Ishikawa (cell line): ENCODE results near the gene SPDYC.

Experiments used
- CEBPB ChIP-seq: IDR thresholded peaks from 2 replicates; pipeline ENCODE4 v1.6.1; 2012
- CREB1 ChIP-seq: IDR thresholded peaks from 2 replicates; pipeline ENCODE4 v1.6.1; 2012; ENCODE audit warnings: low read depth
- EGR1 ChIP-seq: IDR thresholded peaks from 2 replicates; pipeline ENCODE4 v1.6.1; 2012
- EP300 ChIP-seq: IDR thresholded peaks from 2 replicates; pipeline ENCODE4 v1.6.1; 2012; ENCODE audit warnings: borderline replicate concordance
- FOXM1 ChIP-seq: IDR thresholded peaks from 2 replicates; pipeline ENCODE4 v1.6.1; 2012; ENCODE audit warnings: low read depth, borderline replicate concordance
- NFIC ChIP-seq: IDR thresholded peaks from 2 replicates; pipeline ENCODE4 v1.6.1; 2012
- RAD21 ChIP-seq: IDR thresholded peaks from 2 replicates; pipeline ENCODE4 v1.6.1; 2012; ENCODE audit warnings: low read depth
- TAF1 ChIP-seq: IDR thresholded peaks from 2 replicates; pipeline ENCODE4 v1.6.1; 2012; ENCODE audit warnings: low read depth, mild to moderate bottlenecking
- TCF12 ChIP-seq: IDR thresholded peaks from 2 replicates; pipeline ENCODE4 v1.6.1; 2012; ENCODE audit warnings: low read depth
- TEAD4 ChIP-seq: IDR thresholded peaks from 2 replicates; pipeline ENCODE4 v1.6.1; 2012
- YY1 ChIP-seq: IDR thresholded peaks from 2 replicates; pipeline ENCODE4 v1.6.1; 2012; ENCODE audit warnings: low read depth
- ZBTB7A ChIP-seq: IDR thresholded peaks from 2 replicates; pipeline ENCODE4 v1.6.1; 2012; ENCODE audit warnings: low read depth
- TF ChIP-seq, protein P1 (sequence below): IDR thresholded peaks from 2 replicates; pipeline ENCODE4 v1.6.1; 2012
- TF ChIP-seq, protein P2 (sequence below): IDR thresholded peaks from 2 replicates; pipeline ENCODE4 v1.6.1; 2012
- TF ChIP-seq, protein P3 (sequence below): IDR thresholded peaks from 2 replicates; pipeline ENCODE4 v1.6.1; 2012; ENCODE audit warnings: low read depth, mild to moderate bottlenecking

Gene SPDYC

DNA sequence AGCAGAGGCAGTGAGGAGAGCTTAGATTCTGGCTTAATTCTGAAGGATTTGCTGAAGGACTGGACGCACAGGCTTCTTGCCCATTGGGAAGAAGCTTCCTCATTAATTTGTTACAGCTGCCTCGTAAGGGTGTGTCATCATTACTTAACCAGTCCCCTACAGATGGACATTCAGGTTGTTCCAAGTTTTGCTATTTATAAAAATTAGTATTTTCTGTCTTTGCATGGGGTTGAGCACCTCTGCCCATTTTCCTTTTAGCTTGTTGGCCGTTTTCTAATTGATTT, 49.8 kb downstream of the SPDYC start:
- TF ChIP-seq TCF12 (no peak), TAF1 (no peak), CEBPB (no peak)

DNA sequence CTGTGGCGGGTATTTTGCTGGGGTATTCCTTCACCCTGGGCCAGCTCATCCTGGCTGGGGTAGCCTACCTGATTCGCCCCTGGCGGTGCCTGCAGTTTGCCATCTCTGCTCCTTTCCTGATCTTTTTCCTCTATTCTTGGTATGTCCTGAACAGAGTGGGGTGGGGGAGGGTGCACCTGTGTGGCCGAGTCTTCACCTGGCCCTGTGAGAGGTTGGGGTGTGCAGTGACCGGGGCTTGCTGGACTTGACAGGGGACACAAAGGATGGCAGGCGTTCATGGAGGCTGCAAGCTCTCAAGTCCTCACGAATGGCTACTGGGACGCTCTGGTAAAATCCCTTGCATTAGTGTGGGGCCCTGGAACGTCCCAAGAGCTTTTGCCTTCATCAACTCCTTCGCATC, 51.0 kb downstream of the SPDYC start:
- TF ChIP-seq TCF12 = no peak
- TF ChIP-seq, protein P1, sequence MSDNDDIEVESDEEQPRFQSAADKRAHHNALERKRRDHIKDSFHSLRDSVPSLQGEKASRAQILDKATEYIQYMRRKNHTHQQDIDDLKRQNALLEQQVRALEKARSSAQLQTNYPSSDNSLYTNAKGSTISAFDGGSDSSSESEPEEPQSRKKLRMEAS = no peak
- TF ChIP-seq, protein P2, sequence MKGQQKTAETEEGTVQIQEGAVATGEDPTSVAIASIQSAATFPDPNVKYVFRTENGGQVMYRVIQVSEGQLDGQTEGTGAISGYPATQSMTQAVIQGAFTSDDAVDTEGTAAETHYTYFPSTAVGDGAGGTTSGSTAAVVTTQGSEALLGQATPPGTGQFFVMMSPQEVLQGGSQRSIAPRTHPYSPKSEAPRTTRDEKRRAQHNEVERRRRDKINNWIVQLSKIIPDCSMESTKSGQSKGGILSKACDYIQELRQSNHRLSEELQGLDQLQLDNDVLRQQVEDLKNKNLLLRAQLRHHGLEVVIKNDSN = no peak
- no peak for TF ChIP-seq FOXM1
- no peak for TF ChIP-seq CEBPB
- TF ChIP-seq, protein P3, sequence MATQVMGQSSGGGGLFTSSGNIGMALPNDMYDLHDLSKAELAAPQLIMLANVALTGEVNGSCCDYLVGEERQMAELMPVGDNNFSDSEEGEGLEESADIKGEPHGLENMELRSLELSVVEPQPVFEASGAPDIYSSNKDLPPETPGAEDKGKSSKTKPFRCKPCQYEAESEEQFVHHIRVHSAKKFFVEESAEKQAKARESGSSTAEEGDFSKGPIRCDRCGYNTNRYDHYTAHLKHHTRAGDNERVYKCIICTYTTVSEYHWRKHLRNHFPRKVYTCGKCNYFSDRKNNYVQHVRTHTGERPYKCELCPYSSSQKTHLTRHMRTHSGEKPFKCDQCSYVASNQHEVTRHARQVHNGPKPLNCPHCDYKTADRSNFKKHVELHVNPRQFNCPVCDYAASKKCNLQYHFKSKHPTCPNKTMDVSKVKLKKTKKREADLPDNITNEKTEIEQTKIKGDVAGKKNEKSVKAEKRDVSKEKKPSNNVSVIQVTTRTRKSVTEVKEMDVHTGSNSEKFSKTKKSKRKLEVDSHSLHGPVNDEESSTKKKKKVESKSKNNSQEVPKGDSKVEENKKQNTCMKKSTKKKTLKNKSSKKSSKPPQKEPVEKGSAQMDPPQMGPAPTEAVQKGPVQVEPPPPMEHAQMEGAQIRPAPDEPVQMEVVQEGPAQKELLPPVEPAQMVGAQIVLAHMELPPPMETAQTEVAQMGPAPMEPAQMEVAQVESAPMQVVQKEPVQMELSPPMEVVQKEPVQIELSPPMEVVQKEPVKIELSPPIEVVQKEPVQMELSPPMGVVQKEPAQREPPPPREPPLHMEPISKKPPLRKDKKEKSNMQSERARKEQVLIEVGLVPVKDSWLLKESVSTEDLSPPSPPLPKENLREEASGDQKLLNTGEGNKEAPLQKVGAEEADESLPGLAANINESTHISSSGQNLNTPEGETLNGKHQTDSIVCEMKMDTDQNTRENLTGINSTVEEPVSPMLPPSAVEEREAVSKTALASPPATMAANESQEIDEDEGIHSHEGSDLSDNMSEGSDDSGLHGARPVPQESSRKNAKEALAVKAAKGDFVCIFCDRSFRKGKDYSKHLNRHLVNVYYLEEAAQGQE = no peak
- TF ChIP-seq RAD21 = no peak
- TF ChIP-seq ZBTB7A = no peak
- TF ChIP-seq EGR1 = no peak
- no peak for TF ChIP-seq CREB1
- no peak for TF ChIP-seq TAF1
- no peak for TF ChIP-seq YY1
- TF ChIP-seq EP300 = no peak
- TF ChIP-seq NFIC = no peak
- TF ChIP-seq TEAD4 = no peak
